ENCODE results near the gene ALKBH4. TPM values are rescaled to one million over a fixed set of nuclear protein-coding genes. Genes with fewer than 3 reads are reported as not detected.
"Not testable (repeated sequence)": the region's sequence is repeated elsewhere in the genome, so short reads cannot be mapped to it uniquely, and the experiment has no call there.

ALKBH4 gene
- polyA plus RNA-seq, 2 of the 4 experiments (the other 2 are of a cell fraction) = 4.0 to 8.8 TPM

GRCh38 chr7:102484317-102484716 lies 19.7 kb upstream of the ALKBH4 start:
- H3K4me1 ChIP-seq; H3K4me3 ChIP-seq; POLR2A ChIA-PET; H3K4me2 ChIP-seq; H3K27ac ChIP-seq; DNase-seq (ENCODE audit: low read depth in 1 of 2, low spot score in 1 of 2); FAIRE-seq; H3K9me3 ChIP-seq; CTCF ChIA-PET: not testable (repeated sequence)
- WGBS (ENCODE audit: missing lambda C conversion rate) = no CpG with 5 or more reads among the region's 5 CpGs
- 0 out of 6 replicates have a peak, but pooled peaks of 1 of the 2 experiments have one; percentile 9 for ATAC-seq

- DNase-seq (ENCODE audit: low read depth in 1 of 2, low spot score in 1 of 2); H3K4me3 ChIP-seq; CTCF ChIA-PET; ATAC-seq; H3K27ac ChIP-seq; H3K4me2 ChIP-seq; POLR2A ChIA-PET; H3K4me1 ChIP-seq; FAIRE-seq; H3K9me3 ChIP-seq: not testable (repeated sequence)
- WGBS (ENCODE audit: missing lambda C conversion rate) = no CpG with 5 or more reads among the region's 10 CpGs
Measured at GRCh38 chr7:102481962-102482361, 17.3 kb upstream of the ALKBH4 start.

GRCh38 chr7:102479982-102480637 lies 15.4 kb upstream of the ALKBH4 start:
- peak overlapping the region; percentile 44; the same call in 1 of the 3 replicates for H3K4me2 ChIP-seq
- H3K4me3 ChIP-seq; DNase-seq (ENCODE audit: low read depth in 1 of 2, low spot score in 1 of 2); H3K4me1 ChIP-seq; H3K27ac ChIP-seq; POLR2A ChIA-PET; FAIRE-seq; H3K9me3 ChIP-seq: not testable (repeated sequence)
- TF ChIP-seq CTCF (IDR thresholded peaks at IDR 0.05) (peak; percentile 41), SMC3 (IDR thresholded peaks at IDR 0.05) (peak; percentile 31; the same call in 1 of the 3 replicates), RAD21 (conservative IDR thresholded peaks at IDR 0.05 in 1 of 2, IDR thresholded peaks at IDR 0.05 in 1 of 2) (peak; percentile 44 to 54)
- WGBS (ENCODE audit: missing lambda C conversion rate) = under 1% methylated on average over 8 of the region's 11 CpGs
- CTCF ChIA-PET = interaction anchor here (1.6 kb wide), 1 partner anchor 13 kb away, joined by 6 read pairs; no protein-coding TSS in a partner anchor
- ATAC-seq = peak in 1 of 2 experiments; percentile 16; a peak in 1 of 6 replicates

GRCh38 chr7:102479209-102479584 lies 14.5 kb upstream of the ALKBH4 start:
- H3K4me1 ChIP-seq; H3K9me3 ChIP-seq; FAIRE-seq; H3K4me3 ChIP-seq; DNase-seq (ENCODE audit: low read depth in 1 of 2, low spot score in 1 of 2); POLR2A ChIA-PET: not testable (repeated sequence)
- CTCF ChIA-PET = interaction anchor here (1.6 kb wide), 1 partner anchor 12 kb away, joined by 6 read pairs; no protein-coding TSS in a partner anchor
- 43% methylated on average over 1 of the region's 10 CpGs for WGBS (ENCODE audit: missing lambda C conversion rate)
- ATAC-seq = peak; percentile 31 to 50; a peak in 5 of 6 replicates
- Histone ChIP-seq H3K4me2 (peak overlapping the region; percentile 53; the same call in 2 of the 3 replicates), H3K27ac (peak overlapping the region; percentile 55 to 66; a peak in 2 of 6 replicates)

GRCh38 chr7:102478314-102479208 lies 13.9 kb upstream of the ALKBH4 start, which contains the start of gene POLR2J:
POLR2J (minus strand) TSS chr7:102478922; CDS start chr7:102478860, 62 bp downstream.
- H3K9me3 ChIP-seq, FAIRE-seq, H3K4me1 ChIP-seq, POLR2A ChIA-PET: not testable (repeated sequence)
- Histone ChIP-seq H3K4me2 (peak within 1 kb of the TSS; percentile 53; the same call in 2 of the 3 replicates), H3K27ac (peak within 1 kb of the TSS; percentile 55 to 66; a peak in 4 of 6 replicates), H3K4me3 (peak within 1 kb of the TSS; percentile 44)
- ATAC-seq (peak; percentile 72 to 88), DNase-seq (ENCODE audit: low read depth in 1 of 2, low spot score in 1 of 2) (peak in 1 of 2 experiments; percentile 86)
- CTCF ChIA-PET = interaction anchor here (1.6 kb wide), 1 partner anchor 12 kb away, joined by 6 read pairs; no protein-coding TSS in a partner anchor
- 0% methylated on average over 9 of the region's 72 CpGs for WGBS (ENCODE audit: missing lambda C conversion rate)
- TF ChIP-seq MAX (IDR thresholded peaks at IDR 0.05) = 0 out of 2 replicates have a peak, but pooled peaks have one; percentile 26
- peak; percentile 47 for TF ChIP-seq KDM5A (IDR thresholded peaks at IDR 0.05)
- TF ChIP-seq JUN (IDR thresholded peaks at IDR 0.05) = 0 out of 5 replicates have a peak, but pooled peaks of 1 of the 2 experiments have one; percentile 30
- peak; percentile 28; the same call in 1 of the 3 replicates for TF ChIP-seq CTCF (IDR thresholded peaks at IDR 0.05)

- H3K9me3 ChIP-seq; H3K27ac ChIP-seq; H3K4me1 ChIP-seq; H3K4me3 ChIP-seq; CTCF ChIA-PET; POLR2A ChIA-PET; ATAC-seq; DNase-seq (ENCODE audit: low read depth in 1 of 2, low spot score in 1 of 2); H3K4me2 ChIP-seq; FAIRE-seq: not testable (repeated sequence)
- 83% methylated on average over 5 of the region's 19 CpGs for WGBS (ENCODE audit: missing lambda C conversion rate)
Measured at GRCh38 chr7:102474736-102475435, 10.2 kb upstream of the ALKBH4 start.

- not testable (repeated sequence) for H3K4me2 ChIP-seq
Measured at GRCh38 chr7:102474116-102474515, 9.5 kb upstream of the ALKBH4 start.

More at GRCh38 chr7:102474116-102474515, 9.5 kb upstream of the ALKBH4 start:
- H3K4me1 ChIP-seq; POLR2A ChIA-PET; H3K4me3 ChIP-seq; H3K9me3 ChIP-seq; DNase-seq (ENCODE audit: low read depth in 1 of 2, low spot score in 1 of 2); H3K27ac ChIP-seq; ATAC-seq; FAIRE-seq: not testable (repeated sequence)
- 79% methylated on average over 3 of the region's 14 CpGs for WGBS (ENCODE audit: missing lambda C conversion rate)
- CTCF ChIA-PET = interaction anchor here (0.8 kb wide), 1 partner anchor 9 kb away, joined by 3 read pairs; no protein-coding TSS in a partner anchor
